Activated CD8-positive, alpha-beta T cell treated with anti-CD3 and anti-CD28 coated beads for 36 hours (primary cell): ENCODE data around the gene CELSR1. TPM values are rescaled to one million over a fixed set of nuclear protein-coding genes. Genes with fewer than 3 reads are reported as not detected.

ENCODE experiments used
- ATAC-seq: fragments of 200-7000 bp; cut with Tn5 transposase; one replicate; pipeline ENCODE4 v1.10.0; 2021; ENCODE audit warnings: mild to moderate bottlenecking, moderate library complexity
- CTCF ChIA-PET: fragments of 350-600 bp; sonication (Branson Sonifier 250); formaldehyde crosslinking; loops from one replicate; lab custom pipeline; 2021; ENCODE audit warnings: antibody characterized with exemption; lab: Charles Lee
- POLR2A ChIA-PET: fragments of 350-600 bp; sonication (Branson Sonifier 250); formaldehyde crosslinking; loops from one replicate; lab custom pipeline; 2021; ENCODE audit warnings: antibody characterized with exemption; lab: Charles Lee
- DNase-seq: peaks from one replicate; pipeline ENCODE4 v3.0.0-alpha.2; 2020
- H3K27ac Mint-ChIP-seq: one replicate; pipeline ENCODE4 v1.8.0; 2021; ENCODE audit warnings: mild to moderate bottlenecking, mixed read lengths
- H3K27me3 Mint-ChIP-seq: one replicate; pipeline ENCODE4 v1.8.0; 2021; ENCODE audit warnings: mixed read lengths
- H3K36me3 Mint-ChIP-seq: one replicate; pipeline ENCODE4 v1.8.0; 2021; ENCODE audit warnings: low read depth, mixed read lengths
- H3K4me1 Mint-ChIP-seq: one replicate; pipeline ENCODE4 v1.8.0; 2021; ENCODE audit warnings: low read depth, mixed read lengths
- H3K4me3 Mint-ChIP-seq: one replicate; pipeline ENCODE4 v1.8.0; 2021; ENCODE audit warnings: mild to moderate bottlenecking, moderate library complexity, mixed read lengths
- H3K9me3 Mint-ChIP-seq: one replicate; pipeline ENCODE4 v1.8.0; 2021; ENCODE audit warnings: mixed read lengths
- CTCF ChIP-seq: fragments of 200-600 bp; IDR thresholded peaks from one replicate; pipeline ENCODE4 v1.8.0; 2022; ENCODE audit warnings: antibody characterized with exemption, mild to moderate bottlenecking
- intact Hi-C: fragments of 100-400 bp; cut with micrococcal nuclease; formaldehyde crosslinking; loops from one replicate; pipeline ENCODE4 v1.10.0; 2022
- total RNA-seq, 2 experiments: library from RNA; stranded (reverse); gene quantifications; one replicate each; pipeline ENCODE4 v1.2.3, GENCODE V29; 2021

CELSR1 gene
- total RNA-seq, 2 experiments from 2014 or later = 0.25 to 0.36 TPM

- Mint-ChIP-seq H3K4me3 (no peak overlapping the region), H3K27ac (no peak overlapping the region), H3K27me3 (no peaks in the 10 kb centered on the region), H3K9me3 (no peaks in the 10 kb centered on the region), H3K36me3 (no peaks in the 10 kb centered on the region), H3K4me1 (peaks cover 8% of the 10 kb centered on the region)
- POLR2A ChIA-PET = interaction anchor here (0.7 kb wide), 1 partner anchor 170 kb away, joined by 3 read pairs; no protein-coding TSS in a partner anchor
- no peak for TF ChIP-seq CTCF
- intact Hi-C loops = no loop called here
- DNase-seq = no peak
- no peak for ATAC-seq
- CTCF ChIA-PET = interaction anchor here (0.9 to 1.3 kb wide), 2 partner anchors 9 to 179 kb away, joined by 3 read pairs; no protein-coding TSS in a partner anchor
Observed at GRCh38 chr22:46560696-46561295, 23.4 kb upstream of the CELSR1 start.

GRCh38 chr22:46557736-46558480 is 20.5 kb upstream of the CELSR1 start:
- Mint-ChIP-seq H3K9me3 (no peaks in the 10 kb centered on the region), H3K27me3 (peaks cover 3% of the 10 kb centered on the region), H3K4me1 (peaks cover 2% of the 10 kb centered on the region), H3K36me3 (no peaks in the 10 kb centered on the region), H3K27ac (no peak overlapping the region), H3K4me3 (no peak overlapping the region)
- no peak for DNase-seq
- ChIA-PET CTCF (interaction anchor here (1.7 kb wide), 1 partner anchor 190 kb away, joined by 6 read pairs; no protein-coding TSS in a partner anchor), POLR2A (no interaction called here)
- no peak for ATAC-seq
- TF ChIP-seq CTCF = no peak
- intact Hi-C loops = no loop called here

- POLR2A ChIA-PET = no interaction called here
- Mint-ChIP-seq H3K4me1 (peaks cover 2% of the 10 kb centered on the region), H3K9me3 (peaks cover 2% of the 10 kb centered on the region), H3K4me3 (no peak overlapping the region), H3K27ac (no peak overlapping the region), H3K27me3 (peaks cover 5% of the 10 kb centered on the region), H3K36me3 (no peaks in the 10 kb centered on the region)
- no peak for DNase-seq
- intact Hi-C loops = no loop called here
- CTCF ChIA-PET = no interaction called here
- TF ChIP-seq CTCF = no peak
- ATAC-seq = no peak
Observed at GRCh38 chr22:46556775-46557174, 19.4 kb upstream of the CELSR1 start.

- TF ChIP-seq CTCF = no peak
- CTCF ChIA-PET = interaction anchor here (1.7 to 3.0 kb wide), 3 partner anchors 10 to 185 kb away, joined by 4 to 11 read pairs (median 8); no protein-coding TSS in a partner anchor
- Mint-ChIP-seq H3K36me3 (no peaks in the 10 kb centered on the region), H3K27ac (no peak overlapping the region), H3K27me3 (peaks cover 12% of the 10 kb centered on the region), H3K9me3 (peaks cover 2% of the 10 kb centered on the region), H3K4me1 (no peaks in the 10 kb centered on the region), H3K4me3 (no peak overlapping the region)
- DNase-seq (no peak), ATAC-seq (no peak)
- POLR2A ChIA-PET = interaction anchor here (0.8 kb wide), 1 partner anchor 17 kb away, joined by 3 read pairs; no protein-coding TSS in a partner anchor
- intact Hi-C loops = no loop called here
Observed at GRCh38 chr22:46553189-46553588, 15.8 kb upstream of the CELSR1 start.

- no peak overlapping the region for H3K4me3 Mint-ChIP-seq
- ChIA-PET POLR2A (interaction anchor here (1.1 kb wide), 1 partner anchor 13 kb away, joined by 3 read pairs; no protein-coding TSS in a partner anchor), CTCF (interaction anchor here (1.2 to 3.0 kb wide), 5 partner anchors 9 to 184 kb away, joined by 3 to 11 read pairs (median 4); no protein-coding TSS in a partner anchor)
- H3K27ac Mint-ChIP-seq = no peak overlapping the region
- H3K36me3 Mint-ChIP-seq = no peaks in the 10 kb centered on the region
- H3K27me3 Mint-ChIP-seq = peaks cover 15% of the 10 kb centered on the region
- intact Hi-C loops = no loop called here
- no peak for TF ChIP-seq CTCF
- no peak for ATAC-seq
- no peak for DNase-seq
- H3K4me1 Mint-ChIP-seq = no peaks in the 10 kb centered on the region
- H3K9me3 Mint-ChIP-seq = peaks cover 2% of the 10 kb centered on the region
Observed at GRCh38 chr22:46551996-46552395, 14.6 kb upstream of the CELSR1 start.
